Measurements from ENCODE around the gene TPI1. TPM values are rescaled to one million over a fixed set of nuclear protein-coding genes. Genes with fewer than 3 reads are reported as not detected.

TPI1 gene
- total and polyA plus RNA-seq, 2 experiments from 2014 or later: 1,963 to 4,448 TPM

DNA sequence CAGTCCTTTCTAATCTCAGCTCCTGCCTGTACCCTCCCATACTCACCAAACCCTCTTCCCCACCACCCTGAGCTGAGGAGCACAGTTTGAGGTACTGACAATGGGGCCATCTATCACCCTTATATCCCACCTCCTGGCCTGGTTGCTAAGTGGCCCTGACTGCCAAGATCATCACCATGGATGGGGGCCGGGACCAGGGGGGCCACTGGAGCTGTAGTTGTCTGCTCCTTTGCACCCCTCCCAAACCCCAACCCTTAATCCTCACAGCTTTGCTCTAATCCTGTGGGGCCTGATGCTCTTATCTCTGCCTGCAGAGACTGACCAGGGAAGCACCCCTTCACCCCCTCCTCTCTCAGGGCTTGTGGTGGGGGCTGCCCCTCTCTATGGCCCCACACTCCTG, 27.0 kb upstream of the TPI1 start:
- TF ChIP-seq CTCF (IDR thresholded peaks at IDR 0.05; ENCODE audit: low read depth, low read length): no peak
- DNase-seq (ENCODE audit: low read depth in 1 of 2, low spot score in 1 of 2): no peak
- H3K27me3 ChIP-seq: no peaks in the 10 kb centered on the region
- peaks cover 14% of the 10 kb centered on the region for H3K4me1 ChIP-seq (ENCODE audit: low read depth)
- H3K36me3 ChIP-seq: peaks cover 10% of the 10 kb centered on the region
- H3K4me3 ChIP-seq: no peak overlapping the region
- H3K9me3 ChIP-seq (ENCODE audit: low read depth): no peaks in the 10 kb centered on the region
- H3K27ac ChIP-seq: peak overlapping the region; percentile 62

- Histone ChIP-seq H3K9me3 (ENCODE audit: low read depth) (no peaks in the 10 kb centered on the region), H3K36me3 (peaks cover 12% of the 10 kb centered on the region), H3K27me3 (no peaks in the 10 kb centered on the region), H3K4me3 (no peak within 1 kb of the TSS), H3K4me1 (ENCODE audit: low read depth) (peaks cover 14% of the 10 kb centered on the region), H3K27ac (peak within 1 kb of the TSS; percentile 62)
- TF ChIP-seq CTCF (IDR thresholded peaks at IDR 0.05; ENCODE audit: low read depth, low read length): no peak
- no peak for DNase-seq (ENCODE audit: low read depth in 1 of 2, low spot score in 1 of 2)
Measured at GRCh38 chr12:6840761-6841515, 26.4 kb upstream of the TPI1 start, which contains the start of gene GNB3. GNB3 (plus strand) TSS chr12:6840925; CDS start chr12:6841288, 363 bp downstream.

GRCh38 chr12:6842075-6842474, 25.3 kb upstream of the TPI1 start:
- no peak for TF ChIP-seq CTCF (IDR thresholded peaks at IDR 0.05; ENCODE audit: low read depth, low read length)
- Histone ChIP-seq H3K4me1 (ENCODE audit: low read depth) (peaks cover 14% of the 10 kb centered on the region), H3K9me3 (ENCODE audit: low read depth) (no peaks in the 10 kb centered on the region), H3K36me3 (peaks cover 12% of the 10 kb centered on the region), H3K4me3 (no peak overlapping the region), H3K27me3 (no peaks in the 10 kb centered on the region), H3K27ac (no peak overlapping the region)
- DNase-seq (ENCODE audit: low read depth in 1 of 2, low spot score in 1 of 2): no peak

- H3K36me3 ChIP-seq: peaks cover 7% of the 10 kb centered on the region
- H3K9me3 ChIP-seq (ENCODE audit: low read depth): no peaks in the 10 kb centered on the region
- H3K4me1 ChIP-seq (ENCODE audit: low read depth): peaks cover 14% of the 10 kb centered on the region
- no peaks in the 10 kb centered on the region for H3K27me3 ChIP-seq
- H3K27ac ChIP-seq: no peak overlapping the region
- H3K4me3 ChIP-seq: no peak overlapping the region
- DNase-seq (ENCODE audit: low read depth in 1 of 2, low spot score in 1 of 2): no peak
- no peak for TF ChIP-seq CTCF (IDR thresholded peaks at IDR 0.05; ENCODE audit: low read depth, low read length)
Measured at GRCh38 chr12:6843118-6843902, 24.0 kb upstream of the TPI1 start.

GRCh38 chr12:6845395-6845794, 21.9 kb upstream of the TPI1 start:
- H3K27ac ChIP-seq: no peak overlapping the region
- no peaks in the 10 kb centered on the region for H3K27me3 ChIP-seq
- H3K4me3 ChIP-seq: no peak overlapping the region
- no peak for DNase-seq (ENCODE audit: low read depth in 1 of 2, low spot score in 1 of 2)
- no peak for TF ChIP-seq CTCF (IDR thresholded peaks at IDR 0.05; ENCODE audit: low read depth, low read length)
- peaks cover 5% of the 10 kb centered on the region for H3K4me1 ChIP-seq (ENCODE audit: low read depth)
- peaks cover 2% of the 10 kb centered on the region for H3K36me3 ChIP-seq
- no peaks in the 10 kb centered on the region for H3K9me3 ChIP-seq (ENCODE audit: low read depth)

Data from cardiac muscle cell (in vitro differentiated cells and primary cell).